GM12878 (cell line): ENCODE measurements around the gene KLC4. TPM values are rescaled to one million over a fixed set of nuclear protein-coding genes. Genes with fewer than 3 reads are reported as not detected.

Experiments
- ATAC-seq: fragments of 200-7000 bp; cut with Tn5 transposase; 3 replicates; pipeline ENCODE4 v1.9.1; 2020; ENCODE audit warnings: mild to moderate bottlenecking, moderate library complexity
- BruUV-seq: library from RNA; stranded (reverse); fragments of 400-500 nt; replicated peaks from 2 replicates; lab custom pipeline; 2021; lab: Mats Ljungman, UMichigan
- CTCF ChIA-PET: fragments of 300-600 bp; sonication (Branson Sonifier 250); formaldehyde crosslinking; extraction: SDS; loops from one replicate; lab custom pipeline; 2021; ENCODE audit warnings: inconsistent platforms; lab: Yijun Ruan, JAX
- POLR2A ChIA-PET: fragments of 350-600 bp; formaldehyde crosslinking; extraction: SDS; loops from one replicate; lab custom pipeline; 2021; ENCODE audit warnings: inconsistent platforms; lab: Charles Lee
- RAD21 ChIA-PET: fragments of 300-600 bp; sonication (Branson Sonifier 250); formaldehyde crosslinking; loops from one replicate; lab custom pipeline; 2023; ENCODE audit warnings: antibody characterized with exemption; ENCODE audit not compliant: unreplicated experiment; lab: Charles Lee
- SMC1A ChIA-PET: fragments of 300-600 bp; sonication (Branson Sonifier 250); formaldehyde crosslinking; loops from one replicate; lab custom pipeline; 2023; ENCODE audit not compliant: unreplicated experiment, uncharacterized antibody; lab: Charles Lee
- DNase-seq: peaks from one replicate; pipeline ENCODE4 v3.0.0-alpha.2; 2011; ENCODE audit warnings: low read depth, low spot score
- FAIRE-seq: peaks from 3 replicates; lab custom pipeline; 2011; peaks lifted over from hg19 to GRCh38; lab: Jason Lieb, UNC
- H2AFZ ChIP-seq: 2 replicates; pipeline ENCODE4 v1.6.0; 2011; ENCODE audit warnings: low read depth, low read length, control low read depth; ENCODE audit not compliant: control insufficient read depth
- H3K27ac ChIP-seq: 2 replicates; pipeline ENCODE4 v1.5.1; 2011; ENCODE audit warnings: control low read depth; ENCODE audit not compliant: control insufficient read depth, insufficient read depth
- H3K27me3 ChIP-seq, 2 experiments: replicated peaks in 1 of 2; 2 replicates each; pipeline versions ENCODE4 v1.6.0 to v1.6.1; 2011; ENCODE audit warnings: low read length in 1 of 2; ENCODE audit not compliant: control insufficient read depth in 2 of 2, insufficient read depth in 2 of 2
- H3K36me3 ChIP-seq, 2 experiments: 2 replicates each; pipeline ENCODE4 v1.5.1; 2011; ENCODE audit warnings: low read length in 1 of 2; ENCODE audit not compliant: control insufficient read depth in 2 of 2, insufficient read depth in 2 of 2
- H3K4me1 ChIP-seq: 2 replicates; pipeline ENCODE4 v1.6.1; 2011; ENCODE audit warnings: mild to moderate bottlenecking, low read length, moderate library complexity, mixed read lengths; ENCODE audit not compliant: control insufficient read depth, insufficient read depth
- H3K4me2 ChIP-seq: 2 replicates; pipeline ENCODE4 v1.6.0; 2011; ENCODE audit warnings: control low read depth; ENCODE audit not compliant: control insufficient read depth, insufficient read depth
- H3K4me3 ChIP-seq: fragments of 200-600 bp; sonication (generic); 2 replicates; pipeline ENCODE4 v1.5.1; 2016
- H3K79me2 ChIP-seq: 2 replicates; pipeline ENCODE4 v1.6.0; 2011; ENCODE audit warnings: low read length; ENCODE audit not compliant: control insufficient read depth, insufficient read depth
- H3K9ac ChIP-seq: 2 replicates; pipeline ENCODE4 v1.8.0; 2011; ENCODE audit warnings: low read length, control low read depth, mixed read lengths; ENCODE audit not compliant: control insufficient read depth, insufficient read depth
- H3K9me3 ChIP-seq: replicated peaks from 3 replicates; pipeline ENCODE4 v1.5.1; 2011; ENCODE audit warnings: mild to moderate bottlenecking, low read length; ENCODE audit not compliant: control insufficient read depth, insufficient read depth
- H4K20me1 ChIP-seq: 2 replicates; pipeline ENCODE4 v1.6.0; 2011; ENCODE audit not compliant: control insufficient read depth, insufficient read depth
- ESRRA ChIP-seq: IDR thresholded peaks from 2 replicates; pipeline ENCODE4 v1.6.1; 2012; ENCODE audit warnings: mild to moderate bottlenecking, low read length, improper control_type of control experiment
- IRF3 ChIP-seq: fragments of 450-650 bp; IDR thresholded peaks from 2 replicates; pipeline ENCODE4 v1.6.1; 2014; ENCODE audit warnings: mild to moderate bottlenecking
- PRDM15 ChIP-seq: fragments of 450-650 bp; formaldehyde crosslinking; IDR thresholded peaks from 2 replicates; pipeline ENCODE4 v1.4.0; 2020; ENCODE audit warnings: mild to moderate bottlenecking, moderate library complexity
- RELB ChIP-seq: fragments of 450-650 bp; IDR thresholded peaks from 2 replicates; pipeline ENCODE4 v1.6.1; 2017; ENCODE audit warnings: low read depth, mild to moderate bottlenecking, moderate library complexity
- ZNF217 ChIP-seq: fragments of 450-650 bp; IDR thresholded peaks from 2 replicates; pipeline ENCODE4 v1.6.1; 2017; ENCODE audit warnings: antibody characterized with exemption, mild to moderate bottlenecking
- WGBS: methylation state at CpG from one replicate; pipeline ENCODE4 v1.1.6; 2016; ENCODE audit warnings: low lambda C conversion rate; ENCODE audit not compliant: insufficient replicate concordance, insufficient coverage; ENCODE audit errors: missing lambda C conversion rate; 5-methylcytosine and 5-hydroxymethylcytosine counted together
- in situ Hi-C: fragments of 300-500 bp; cut with MboI; formaldehyde crosslinking; loops from 9 replicates; pipeline ENCODE4 v1.14.3; 2018; ENCODE audit warnings: mixed read lengths
- intact Hi-C: fragments of 100-400 bp; cut with micrococcal nuclease; formaldehyde crosslinking; loops from one replicate; pipeline ENCODE4 v1.14.2; 2022; ENCODE audit not compliant: unreplicated experiment
- polyA plus RNA-seq, 11 experiments: library from polyadenylated mRNA; depleted of rRNA in 4 of 11; unstranded in 6 of 11; stranded (reverse) in 5 of 11; fragments of >200 nt; fragmentation: Nextera tagmentation in 4 of 11; fragmentation: Illumina TruSeq in 1 of 11; extraction: Ambion mirVana in 4 of 11; extraction: Trizol in 1 of 11; gene quantifications; 1 replicate in 1 of 11; 2 replicates in 10 of 11; pipeline versions ENCODE4 v1.2.1 to v1.2.3, GENCODE V29; 2011 to 2016; ENCODE audit warnings: inconsistent platforms in 2 of 11, missing spikeins in 2 of 11, low read depth in 1 of 11
- total RNA-seq, 4 experiments: library from RNA; depleted of rRNA in 3 of 4; stranded (reverse); fragments of >200 nt in 3 of 4; fragmentation: Illumina TruSeq in 1 of 4; extraction: Trizol in 1 of 4; gene quantifications; 2 replicates each; pipeline versions ENCODE4 v1.2.1 to v1.2.3, GENCODE V29; 2013 to 2021
- TF ChIP-seq, protein P1 (sequence below): fragments of 450-650 bp; IDR thresholded peaks from 2 replicates; pipeline ENCODE4 v1.6.1; 2018; ENCODE audit warnings: borderline replicate concordance, mild to moderate bottlenecking; ENCODE audit not compliant: partially characterized antibody
- TF ChIP-seq, protein P2 (sequence below): fragments of 450-650 bp; formaldehyde crosslinking; IDR thresholded peaks from 2 replicates; pipeline ENCODE4 v1.5.0; 2022; ENCODE audit warnings: mild to moderate bottlenecking, missing genetic modification characterization

KLC4 gene
- total and polyA plus RNA-seq, 10 of the 15 experiments (the other 5 are each of a cell fraction or from before 2014, with no cell fraction given), result 0.90 to 13.4 (median 6.9) TPM

GRCh38 chr6:43105538-43106222, 46.2 kb downstream of the KLC4 start:
- 46% methylated on average over 9 of the region's 9 CpGs for WGBS
- no peaks in the 10 kb centered on the region for H3K9me3 ChIP-seq
- H3K4me3 ChIP-seq, result no peak overlapping the region
- no peaks in the 10 kb centered on the region for H4K20me1 ChIP-seq
- SMC1A ChIA-PET, result interaction anchor here (0.6 kb wide), 1 partner anchor 1248 kb away, joined by 3 read pairs; no protein-coding TSS in a partner anchor
- RAD21 ChIA-PET, result no interaction called here
- no peaks in the 10 kb centered on the region for H3K27me3 ChIP-seq
- no peaks in the 10 kb centered on the region for H3K79me2 ChIP-seq
- H2AFZ ChIP-seq, result no peak overlapping the region
- CTCF ChIA-PET, result interaction anchor here (0.6 kb wide), 1 partner anchor 29 kb away, joined by 3 read pairs; no protein-coding TSS in a partner anchor
- H3K4me1 ChIP-seq, result no peaks in the 10 kb centered on the region
- H3K36me3 ChIP-seq, result no peaks in the 10 kb centered on the region
- H3K4me2 ChIP-seq, result no peak overlapping the region
- no peak overlapping the region for H3K27ac ChIP-seq
- POLR2A ChIA-PET, result no interaction called here
- in situ Hi-C loops (no loop called here), intact Hi-C loops (no loop called here)
- FAIRE-seq (no peak), ATAC-seq (no peak), DNase-seq (no peak)
- H3K9ac ChIP-seq, result no peak overlapping the region
- BruUV-seq, result no TSS peak
- TF ChIP-seq ZNF217, result no peak
- TF ChIP-seq, protein P1, sequence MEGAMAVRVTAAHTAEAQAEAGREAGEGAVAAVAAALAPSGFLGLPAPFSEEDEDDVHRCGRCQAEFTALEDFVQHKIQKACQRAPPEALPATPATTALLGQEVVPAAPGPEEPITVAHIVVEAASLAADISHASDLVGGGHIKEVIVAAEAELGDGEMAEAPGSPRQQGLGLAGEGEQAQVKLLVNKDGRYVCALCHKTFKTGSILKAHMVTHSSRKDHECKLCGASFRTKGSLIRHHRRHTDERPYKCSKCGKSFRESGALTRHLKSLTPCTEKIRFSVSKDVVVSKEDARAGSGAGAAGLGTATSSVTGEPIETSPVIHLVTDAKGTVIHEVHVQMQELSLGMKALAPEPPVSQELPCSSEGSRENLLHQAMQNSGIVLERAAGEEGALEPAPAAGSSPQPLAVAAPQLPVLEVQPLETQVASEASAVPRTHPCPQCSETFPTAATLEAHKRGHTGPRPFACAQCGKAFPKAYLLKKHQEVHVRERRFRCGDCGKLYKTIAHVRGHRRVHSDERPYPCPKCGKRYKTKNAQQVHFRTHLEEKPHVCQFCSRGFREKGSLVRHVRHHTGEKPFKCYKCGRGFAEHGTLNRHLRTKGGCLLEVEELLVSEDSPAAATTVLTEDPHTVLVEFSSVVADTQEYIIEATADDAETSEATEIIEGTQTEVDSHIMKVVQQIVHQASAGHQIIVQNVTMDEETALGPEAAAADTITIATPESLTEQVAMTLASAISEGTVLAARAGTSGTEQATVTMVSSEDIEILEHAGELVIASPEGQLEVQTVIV, result no peak
- TF ChIP-seq, protein P2, sequence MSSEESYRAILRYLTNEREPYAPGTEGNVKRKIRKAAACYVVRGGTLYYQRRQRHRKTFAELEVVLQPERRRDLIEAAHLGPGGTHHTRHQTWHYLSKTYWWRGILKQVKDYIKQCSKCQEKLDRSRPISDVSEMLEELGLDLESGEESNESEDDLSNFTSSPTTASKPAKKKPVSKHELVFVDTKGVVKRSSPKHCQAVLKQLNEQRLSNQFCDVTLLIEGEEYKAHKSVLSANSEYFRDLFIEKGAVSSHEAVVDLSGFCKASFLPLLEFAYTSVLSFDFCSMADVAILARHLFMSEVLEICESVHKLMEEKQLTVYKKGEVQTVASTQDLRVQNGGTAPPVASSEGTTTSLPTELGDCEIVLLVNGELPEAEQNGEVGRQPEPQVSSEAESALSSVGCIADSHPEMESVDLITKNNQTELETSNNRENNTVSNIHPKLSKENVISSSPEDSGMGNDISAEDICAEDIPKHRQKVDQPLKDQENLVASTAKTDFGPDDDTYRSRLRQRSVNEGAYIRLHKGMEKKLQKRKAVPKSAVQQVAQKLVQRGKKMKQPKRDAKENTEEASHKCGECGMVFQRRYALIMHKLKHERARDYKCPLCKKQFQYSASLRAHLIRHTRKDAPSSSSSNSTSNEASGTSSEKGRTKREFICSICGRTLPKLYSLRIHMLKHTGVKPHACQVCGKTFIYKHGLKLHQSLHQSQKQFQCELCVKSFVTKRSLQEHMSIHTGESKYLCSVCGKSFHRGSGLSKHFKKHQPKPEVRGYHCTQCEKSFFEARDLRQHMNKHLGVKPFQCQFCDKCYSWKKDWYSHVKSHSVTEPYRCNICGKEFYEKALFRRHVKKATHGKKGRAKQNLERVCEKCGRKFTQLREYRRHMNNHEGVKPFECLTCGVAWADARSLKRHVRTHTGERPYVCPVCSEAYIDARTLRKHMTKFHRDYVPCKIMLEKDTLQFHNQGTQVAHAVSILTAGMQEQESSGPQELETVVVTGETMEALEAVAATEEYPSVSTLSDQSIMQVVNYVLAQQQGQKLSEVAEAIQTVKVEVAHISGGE (CRISPR knock-in tag), result no peak
- no peak for TF ChIP-seq PRDM15 (CRISPR knock-in tag)
- no peak for TF ChIP-seq RELB
- TF ChIP-seq ESRRA, result no peak
- TF ChIP-seq IRF3, result no peak
